Endothelial cell of umbilical vein (primary cell): ENCODE data around the gene MPIG6B. TPM values are rescaled to one million over a fixed set of nuclear protein-coding genes. Genes with fewer than 3 reads are reported as not detected.

ENCODE experiments used
- BruUV-seq: library from RNA; stranded (reverse); fragments of 400-500 nt; replicated peaks from 2 replicates; lab custom pipeline; 2021; lab: Mats Ljungman, UMichigan
- CTCF ChIA-PET: fragments of 300-600, 350-600 bp; sonication (Branson Sonifier 250); formaldehyde crosslinking; loops from one replicate; lab custom pipeline; 2021; ENCODE audit warnings: antibody characterized with exemption, inconsistent platforms; lab: Charles Lee
- POLR2A ChIA-PET: fragments of 300-600, 350-600 bp; sonication (Branson Sonifier 250); formaldehyde crosslinking; loops from one replicate; lab custom pipeline; 2021; ENCODE audit warnings: antibody characterized with exemption, inconsistent platforms; lab: Charles Lee
- DNase-seq: peaks from one replicate; pipeline ENCODE4 v3.0.0-alpha.2; 2011; ENCODE audit warnings: low read depth, low spot score
- FAIRE-seq: peaks from 2 replicates; lab custom pipeline; 2011; peaks lifted over from hg19 to GRCh38; lab: Jason Lieb, UNC
- H2AFZ ChIP-seq: 2 replicates; pipeline ENCODE4 v1.6.0; 2012; ENCODE audit warnings: low read depth, low read length, control low read depth, inconsistent platforms
- H3K27ac ChIP-seq: 2 replicates; pipeline ENCODE4 v1.5.1; 2011; ENCODE audit warnings: low read depth, mild to moderate bottlenecking, control low read depth, low read length, moderate library complexity; ENCODE audit not compliant: insufficient read depth
- H3K27me3 ChIP-seq, 2 experiments: 2 replicates each; pipeline versions ENCODE4 v1.6.0 to v1.6.1; 2011; ENCODE audit warnings: low read length in 2 of 2, mixed read lengths in 1 of 2; ENCODE audit not compliant: control insufficient read depth in 2 of 2, insufficient read depth in 2 of 2
- H3K36me3 ChIP-seq, 2 experiments: 2 replicates in 1 of 2; 3 replicates in 1 of 2; pipeline ENCODE4 v1.5.1; 2011; ENCODE audit warnings: low read length in 2 of 2, mild to moderate bottlenecking in 1 of 2, moderate library complexity in 1 of 2; ENCODE audit not compliant: control insufficient read depth in 2 of 2, insufficient read depth in 2 of 2; ENCODE audit errors: extremely low read depth in 1 of 2
- H3K4me1 ChIP-seq: 3 replicates; pipeline ENCODE4 v1.5.1; 2011; ENCODE audit warnings: mild to moderate bottlenecking, low read length; ENCODE audit not compliant: control insufficient read depth, insufficient read depth; ENCODE audit errors: extremely low read depth
- H3K4me2 ChIP-seq: 2 replicates; pipeline ENCODE4 v1.6.1; 2011; ENCODE audit warnings: low read length, control low read depth, mixed read lengths; ENCODE audit not compliant: insufficient read depth
- H3K4me3 ChIP-seq, 3 experiments: fragments of 200-600 bp in 1 of 3; sonication (generic), shearing (Covaris generic) in 1 of 3; replicated peaks in 1 of 3; 2 replicates each; pipeline ENCODE4 v1.5.1; 2011 to 2016; ENCODE audit warnings: control low read depth in 3 of 3, low read length in 3 of 3, mild to moderate bottlenecking in 2 of 3, inconsistent platforms in 1 of 3, low read depth in 1 of 3, moderate library complexity in 1 of 3; ENCODE audit not compliant: insufficient read depth in 1 of 3
- H3K79me2 ChIP-seq: 2 replicates; pipeline ENCODE4 v1.6.0; 2012; ENCODE audit warnings: low read length, inconsistent platforms; ENCODE audit not compliant: control insufficient read depth, insufficient read depth
- H3K9ac ChIP-seq: replicated peaks from 2 replicates; pipeline ENCODE3; 2011; ENCODE audit warnings: low read length, control low read depth; ENCODE audit not compliant: insufficient read depth; ENCODE audit errors: extremely low read depth
- H3K9me1 ChIP-seq: replicated peaks from 3 replicates; pipeline ENCODE4 v1.6.0; 2011; ENCODE audit warnings: mild to moderate bottlenecking, low read length; ENCODE audit not compliant: control insufficient read depth, insufficient read depth; ENCODE audit errors: extremely low read depth
- H3K9me3 ChIP-seq: replicated peaks from 2 replicates; pipeline ENCODE4 v1.5.1; 2012; ENCODE audit warnings: low read length, inconsistent platforms; ENCODE audit not compliant: control insufficient read depth, insufficient read depth
- H4K20me1 ChIP-seq: replicated peaks from 2 replicates; pipeline ENCODE3; 2011; ENCODE audit warnings: mild to moderate bottlenecking, low read length; ENCODE audit not compliant: control insufficient read depth, insufficient read depth; ENCODE audit errors: extremely low read depth
- CTCF ChIP-seq, 2 donors: IDR thresholded peaks; 1 replicate in 1 of 2; 2 replicates in 1 of 2; pipeline ENCODE4 v1.5.1; 2011; ENCODE audit warnings: low read length in 2 of 2, mild to moderate bottlenecking in 2 of 2, moderate library complexity in 2 of 2, control low read depth in 1 of 2, inconsistent platforms in 1 of 2, low read depth in 1 of 2; ENCODE audit not compliant: insufficient read depth in 1 of 2; ENCODE audit errors: extremely low read depth in 1 of 2
- EZH2 ChIP-seq: IDR thresholded peaks from 2 replicates; pipeline ENCODE4 v1.6.1; 2012; ENCODE audit warnings: borderline replicate concordance, low read depth, mild to moderate bottlenecking, moderate library complexity, low read length, inconsistent platforms; ENCODE audit not compliant: severe bottlenecking
- FOS ChIP-seq: IDR thresholded peaks from 2 replicates; pipeline ENCODE4 v1.6.1; 2011; ENCODE audit warnings: mild to moderate bottlenecking, low read length, moderate library complexity, borderline replicate concordance; ENCODE audit not compliant: insufficient read depth
- GATA2 ChIP-seq: IDR thresholded peaks from 2 replicates; pipeline ENCODE4 v1.7.0; 2011; ENCODE audit warnings: low read depth, mild to moderate bottlenecking, moderate library complexity, mixed read lengths, low read length; ENCODE audit not compliant: insufficient read length, insufficient read depth
- JUN ChIP-seq: IDR thresholded peaks from 2 replicates; pipeline ENCODE4 v1.6.1; 2011; ENCODE audit warnings: borderline replicate concordance, low read depth; ENCODE audit not compliant: insufficient read length, insufficient read depth
- MAX ChIP-seq: IDR thresholded peaks from 2 replicates; pipeline ENCODE4 v1.6.1; 2011; ENCODE audit not compliant: insufficient read depth, insufficient read length
- MYC ChIP-seq: IDR thresholded peaks from one replicate; pipeline ENCODE4 v1.6.1; 2011; ENCODE audit warnings: mild to moderate bottlenecking, low read depth, low read length
- POLR2A ChIP-seq: IDR thresholded peaks from 2 replicates; pipeline ENCODE4 v1.6.1; 2012; ENCODE audit warnings: low read depth, mild to moderate bottlenecking, control low read depth, low read length
- POLR2AphosphoS5 ChIP-seq: IDR thresholded peaks from 2 replicates; pipeline ENCODE4 v1.6.1; 2012; ENCODE audit warnings: low read depth, mild to moderate bottlenecking, control low read depth, low read length, moderate library complexity; ENCODE audit not compliant: insufficient read depth
- dilution Hi-C: fragments of 300-500 bp; cut with MboI; formaldehyde crosslinking; loops from one replicate; pipeline ENCODE4 v1.15.0; 2019; ENCODE audit warnings: low sequenced_read_pairs; ENCODE audit not compliant: extremely low pct_ligation_motif_present
- intact Hi-C: fragments of 100-400 bp; cut with micrococcal nuclease; formaldehyde crosslinking; loops from one replicate; pipeline ENCODE4 v1.10.0; 2022
- polyA plus RNA-seq, 4 experiments: library from polyadenylated mRNA; depleted of rRNA in 3 of 4; stranded (reverse) in 3 of 4; unstranded in 1 of 4; fragments of >200 nt; gene quantifications; 2 replicates each; pipeline versions ENCODE4 v1.2.1 to v1.2.3, GENCODE V29; 2011 to 2012; ENCODE audit warnings: missing spikeins in 1 of 4
- total RNA-seq: library from RNA; stranded (reverse); gene quantifications from 2 replicates; pipeline ENCODE4 v1.2.3, GENCODE V29; 2021

Gene MPIG6B
- total and polyA plus RNA-seq, 2 donors (not counting 3 experiments of a cell fraction or from before 2014, with no cell fraction given), result not detected

GRCh38 chr6:31701666-31702404, 21.3 kb upstream of the MPIG6B start:
- H3K4me1 ChIP-seq, result peaks cover 11% of the 10 kb centered on the region
- intact Hi-C loops (loop anchor here (2.0 kb wide), 2 partner anchors 29 to 37 kb away; no protein-coding TSS in a partner anchor), dilution Hi-C loops (no loop called here)
- peak overlapping the region; percentile 77 for H3K27ac ChIP-seq
- no TSS peak for BruUV-seq
- H3K4me2 ChIP-seq, result peak overlapping the region; percentile 78
- peak overlapping the region; percentile 59 to 80 (median 74) for H3K4me3 ChIP-seq
- FAIRE-seq, result peak; percentile 18
- peak; percentile 8 for DNase-seq
- H4K20me1 ChIP-seq, result no peaks in the 10 kb centered on the region
- peak overlapping the region; percentile 13 for H2AFZ ChIP-seq
- H3K9me3 ChIP-seq, result no peaks in the 10 kb centered on the region
- ChIA-PET CTCF (interaction anchor here (1.2 to 1.9 kb wide), 6 partner anchors 10 to 105 kb away, joined by 3 to 9 read pairs (median 6); partner anchors contain the start of genes DDAH2, LSM2, LY6G5C and MSH5), POLR2A (no interaction called here)
- H3K9me1 ChIP-seq, result no peaks in the 10 kb centered on the region
- peak overlapping the region; percentile 90 for H3K9ac ChIP-seq
- H3K79me2 ChIP-seq, result peaks cover 21% of the 10 kb centered on the region
- H3K27me3 ChIP-seq, result no peaks in the 10 kb centered on the region
- peaks cover 0 to 5% of the 10 kb centered on the region in 2 experiments for H3K36me3 ChIP-seq
- TF ChIP-seq MAX (no peak), POLR2AphosphoS5 (no peak), POLR2A (no peak), FOS (no peak), MYC (no peak), CTCF (IDR thresholded peaks at IDR 0.05; ENCODE audit: extremely low read depth in 1 of 2, insufficient read depth in 1 of 2, low read depth in 1 of 2, low read length in 2 of 2) (no peak), GATA2 (no peak), JUN (no peak), EZH2 (no peak)
